ENCODE data around the gene ARSB. TPM values are rescaled to one million over a fixed set of nuclear protein-coding genes. Genes with fewer than 3 reads are reported as not detected.

Gene ARSB
- total RNA-seq, 1 donor from 2014 or later, result 14.3 TPM

GRCh38 chr5:78785454-78785853 is 199.7 kb downstream of the ARSB start:
- intact Hi-C loops (cut with micrococcal nuclease), result no loop called here
- no peak for DNase-seq
- Histone ChIP-seq H3K9me3 (replicated peaks) (peaks cover 10% of the 10 kb centered on the region), H3K4me3 (no peak overlapping the region), H3K4me1 (no peaks in the 10 kb centered on the region), H3K36me3 (no peaks in the 10 kb centered on the region), H3K27me3 (ENCODE audit: low read depth) (no peaks in the 10 kb centered on the region), H3K27ac (replicated peaks) (no peak overlapping the region)
- TF ChIP-seq CTCF (IDR thresholded peaks at IDR 0.05; ENCODE audit: borderline replicate concordance), result no peak

- Histone ChIP-seq H3K36me3 (no peaks in the 10 kb centered on the region), H3K27me3 (ENCODE audit: low read depth) (no peaks in the 10 kb centered on the region), H3K27ac (replicated peaks) (no peak overlapping the region), H3K9me3 (replicated peaks) (peaks cover 10% of the 10 kb centered on the region), H3K4me1 (no peaks in the 10 kb centered on the region), H3K4me3 (no peak overlapping the region)
- no peak for TF ChIP-seq CTCF (IDR thresholded peaks at IDR 0.05; ENCODE audit: borderline replicate concordance)
- DNase-seq, result no peak
- intact Hi-C loops (cut with micrococcal nuclease), result no loop called here
Measured at GRCh38 chr5:78783434-78784130, 201.5 kb downstream of the ARSB start.

- no peak for TF ChIP-seq CTCF (IDR thresholded peaks at IDR 0.05; ENCODE audit: borderline replicate concordance)
- Histone ChIP-seq H3K36me3 (no peaks in the 10 kb centered on the region), H3K27ac (replicated peaks) (no peak overlapping the region), H3K9me3 (replicated peaks) (peaks cover 10% of the 10 kb centered on the region), H3K27me3 (ENCODE audit: low read depth) (no peaks in the 10 kb centered on the region), H3K4me3 (no peak overlapping the region), H3K4me1 (no peaks in the 10 kb centered on the region)
- no peak for DNase-seq
- intact Hi-C loops (cut with micrococcal nuclease), result no loop called here
Measured at GRCh38 chr5:78782728-78783127, 202.4 kb downstream of the ARSB start.

GRCh38 chr5:78781611-78782286 is 203.4 kb downstream of the ARSB start:
- Histone ChIP-seq H3K27ac (replicated peaks) (no peak overlapping the region), H3K9me3 (replicated peaks) (peaks cover 12% of the 10 kb centered on the region), H3K27me3 (ENCODE audit: low read depth) (no peaks in the 10 kb centered on the region), H3K4me1 (no peaks in the 10 kb centered on the region), H3K36me3 (no peaks in the 10 kb centered on the region), H3K4me3 (no peak overlapping the region)
- no peak for DNase-seq
- intact Hi-C loops (cut with micrococcal nuclease), result no loop called here
- TF ChIP-seq CTCF (IDR thresholded peaks at IDR 0.05; ENCODE audit: borderline replicate concordance), result no peak

- Histone ChIP-seq H3K9me3 (replicated peaks) (peaks cover 15% of the 10 kb centered on the region), H3K36me3 (no peaks in the 10 kb centered on the region), H3K4me3 (no peak overlapping the region), H3K4me1 (no peaks in the 10 kb centered on the region), H3K27ac (replicated peaks) (peak overlapping the region; percentile 34), H3K27me3 (ENCODE audit: low read depth) (no peaks in the 10 kb centered on the region)
- no peak for DNase-seq
- no peak for TF ChIP-seq CTCF (IDR thresholded peaks at IDR 0.05; ENCODE audit: borderline replicate concordance)
- intact Hi-C loops (cut with micrococcal nuclease), result no loop called here
Measured at GRCh38 chr5:78779771-78780616, 205.1 kb downstream of the ARSB start.

Measured in left ventricle myocardium inferior (tissue), 1 donor.